Hepatocyte (in vitro differentiated cells): ENCODE measurements around the gene AAGAB.

Source experiments
- CTCF ChIP-seq: fragments of 200-600 bp; sonication (generic); IDR thresholded peaks from 2 replicates; pipeline ENCODE4 v1.5.1; 2016; ENCODE audit warnings: antibody characterized with exemption, mild to moderate bottlenecking; ENCODE audit not compliant: poor library complexity
- EZH2phosphoT487 ChIP-seq: fragments of 200-600 bp; sonication (generic); IDR thresholded peaks from one replicate; pipeline ENCODE4 v1.6.1; 2018; ENCODE audit warnings: antibody characterized with exemption, mild to moderate bottlenecking, low read depth, moderate library complexity; ENCODE audit not compliant: unreplicated experiment, severe bottlenecking

GRCh38 chr15:67241132-67241855, 13.2 kb downstream of the AAGAB start:
- no peak for TF ChIP-seq CTCF
- TF ChIP-seq EZH2phosphoT487: no peak
